ENCODE data around the gene EAF1. TPM values are rescaled to one million over a fixed set of nuclear protein-coding genes. Genes with fewer than 3 reads are reported as not detected.
A peak's percentile ranks its signal among the peaks of the same experiment; 100 is the strongest.
"Not testable (repeated sequence)": the region's sequence is repeated elsewhere in the genome, so short reads cannot be mapped to it uniquely, and the experiment has no call there.

EAF1 gene
- total and polyA plus RNA-seq, 2 experiments from 2014 or later, result 9.4 to 45.4 TPM

DNA sequence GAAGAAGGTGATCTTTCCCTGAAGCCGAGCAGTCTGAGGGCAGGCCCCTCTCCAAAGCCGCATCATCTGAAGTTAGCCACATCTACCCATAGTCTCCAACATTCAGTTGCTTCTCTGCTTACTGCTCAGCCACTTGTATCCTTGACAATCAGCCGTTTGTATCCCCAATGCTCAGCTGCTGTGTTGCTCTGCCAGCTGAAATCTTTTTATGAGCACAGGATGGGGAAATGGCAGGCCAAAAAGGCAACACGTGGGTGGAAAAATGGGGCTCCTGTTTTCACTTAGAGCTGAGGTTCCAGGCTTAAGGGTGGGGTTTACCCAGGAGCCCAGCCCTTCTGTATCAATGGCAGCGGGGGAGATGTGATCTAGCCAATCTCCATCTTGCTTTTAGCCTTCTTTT, 36.4 kb upstream of the EAF1 start:
- Histone ChIP-seq H3K9me2 (ENCODE audit: insufficient read depth) (no peaks in the 10 kb centered on the region), H3K36me3 (ENCODE audit: insufficient read depth) (no peaks in the 10 kb centered on the region), H3K27ac (ENCODE audit: low read depth) (no peak overlapping the region), H3K4me3 (no peak overlapping the region), H3K79me2 (replicated peaks; ENCODE audit: insufficient read depth) (no peaks in the 10 kb centered on the region), H3K4me1 (ENCODE audit: insufficient read depth) (no peaks in the 10 kb centered on the region), H2AFZ (no peak overlapping the region), H3F3A (replicated peaks; ENCODE audit: low read depth) (no peaks in the 10 kb centered on the region), H4K20me1 (replicated peaks; ENCODE audit: insufficient read depth) (no peaks in the 10 kb centered on the region), H3K27me3 (ENCODE audit: insufficient read depth) (no peaks in the 10 kb centered on the region), H3K4me2 (no peak overlapping the region)
- ATAC-seq, result no peak
- no peak overlapping the region for H3K27ac Mint-ChIP-seq
- no peak overlapping the region for H3K4me3 Mint-ChIP-seq
- no peak for DNase-seq (ENCODE audit: low spot score)
- no peaks in the 10 kb centered on the region for H3K4me1 Mint-ChIP-seq
- TF ChIP-seq ZNF331 (CRISPR knock-in tag; IDR thresholded peaks at IDR 0.05; ENCODE audit: low read depth) (no peak), STAT1 (IDR thresholded peaks at IDR 0.05; ENCODE audit: unreplicated experiment) (no peak), EZH2phosphoT487 (IDR thresholded peaks at IDR 0.05; ENCODE audit: unreplicated experiment) (no peak)
- H3K27me3 Mint-ChIP-seq (ENCODE audit: insufficient read depth, low read depth, poor library complexity), result no peaks in the 10 kb centered on the region
- H3K9me3 Mint-ChIP-seq, result peaks cover 35% of the 10 kb centered on the region
- peaks cover 4% of the 10 kb centered on the region; the same call in 2 of the 3 replicates for H3K36me3 Mint-ChIP-seq (ENCODE audit: low read depth)

DNA sequence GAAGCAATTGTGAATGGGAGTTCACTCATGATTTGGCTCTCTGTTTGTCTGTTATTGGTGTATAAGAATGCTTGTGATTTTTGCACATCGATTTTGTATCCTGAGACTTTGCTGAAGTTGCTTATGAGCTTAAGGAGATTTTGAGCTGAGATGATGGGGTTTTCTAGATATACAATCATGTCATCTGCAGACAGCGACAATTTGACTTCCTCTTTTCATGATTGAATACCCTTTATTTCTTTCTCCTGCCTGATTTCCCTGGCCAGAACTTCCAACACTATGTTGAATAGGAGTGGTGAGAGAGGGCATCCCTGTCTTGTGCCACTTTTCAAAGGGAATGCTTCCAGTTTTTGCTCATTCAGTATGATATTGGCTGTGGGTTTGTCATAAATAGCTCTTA, 34.1 kb upstream of the EAF1 start:
- H3K4me3 Mint-ChIP-seq; H3K27me3 Mint-ChIP-seq (ENCODE audit: insufficient read depth, low read depth, poor library complexity); H4K20me1 ChIP-seq (replicated peaks; ENCODE audit: insufficient read depth); H3K4me3 ChIP-seq; H3K4me1 Mint-ChIP-seq; H3K9me2 ChIP-seq (ENCODE audit: insufficient read depth); H3K4me2 ChIP-seq; H2AFZ ChIP-seq; H3K27me3 ChIP-seq (ENCODE audit: insufficient read depth); H3K27ac Mint-ChIP-seq; H3K27ac ChIP-seq (ENCODE audit: low read depth); H3K4me1 ChIP-seq (ENCODE audit: insufficient read depth); H3K79me2 ChIP-seq (replicated peaks; ENCODE audit: insufficient read depth); DNase-seq (ENCODE audit: low spot score); H3K36me3 ChIP-seq (ENCODE audit: insufficient read depth); ATAC-seq; H3F3A ChIP-seq (replicated peaks; ENCODE audit: low read depth): not testable (repeated sequence)
- Mint-ChIP-seq H3K36me3 (ENCODE audit: low read depth) (peaks cover 20% of the 10 kb centered on the region), H3K9me3 (peaks cover 41% of the 10 kb centered on the region)

DNA sequence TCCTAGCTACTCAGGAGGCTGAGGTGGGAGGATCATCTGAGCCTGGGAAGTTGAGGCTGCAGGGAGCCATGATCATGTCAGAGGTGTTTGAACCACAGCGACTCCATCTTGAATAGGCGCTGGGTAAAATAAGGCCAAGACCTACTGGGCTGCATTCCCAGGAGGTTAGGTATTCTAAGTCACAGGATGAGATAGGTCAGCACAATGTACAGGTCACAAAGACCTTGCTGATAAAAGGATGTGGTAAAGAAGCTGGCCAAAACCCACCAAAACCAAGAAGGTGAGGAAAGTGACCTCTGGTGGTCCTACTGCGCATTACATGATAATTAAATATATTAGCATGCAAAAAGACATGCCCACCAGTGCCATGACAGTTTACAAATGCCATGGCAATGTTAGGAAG, 28.7 kb upstream of the EAF1 start:
- H3K4me3 ChIP-seq; ATAC-seq; H3K27ac Mint-ChIP-seq; H4K20me1 ChIP-seq (replicated peaks; ENCODE audit: insufficient read depth); H3K27me3 Mint-ChIP-seq (ENCODE audit: insufficient read depth, low read depth, poor library complexity); H3K4me3 Mint-ChIP-seq; H3K79me2 ChIP-seq (replicated peaks; ENCODE audit: insufficient read depth); H3F3A ChIP-seq (replicated peaks; ENCODE audit: low read depth); H3K4me1 Mint-ChIP-seq; H3K9me2 ChIP-seq (ENCODE audit: insufficient read depth); H3K36me3 ChIP-seq (ENCODE audit: insufficient read depth); H3K4me1 ChIP-seq (ENCODE audit: insufficient read depth); H2AFZ ChIP-seq; H3K27me3 ChIP-seq (ENCODE audit: insufficient read depth); H3K27ac ChIP-seq (ENCODE audit: low read depth); H3K4me2 ChIP-seq: not testable (repeated sequence)
- TF ChIP-seq, protein P1, sequence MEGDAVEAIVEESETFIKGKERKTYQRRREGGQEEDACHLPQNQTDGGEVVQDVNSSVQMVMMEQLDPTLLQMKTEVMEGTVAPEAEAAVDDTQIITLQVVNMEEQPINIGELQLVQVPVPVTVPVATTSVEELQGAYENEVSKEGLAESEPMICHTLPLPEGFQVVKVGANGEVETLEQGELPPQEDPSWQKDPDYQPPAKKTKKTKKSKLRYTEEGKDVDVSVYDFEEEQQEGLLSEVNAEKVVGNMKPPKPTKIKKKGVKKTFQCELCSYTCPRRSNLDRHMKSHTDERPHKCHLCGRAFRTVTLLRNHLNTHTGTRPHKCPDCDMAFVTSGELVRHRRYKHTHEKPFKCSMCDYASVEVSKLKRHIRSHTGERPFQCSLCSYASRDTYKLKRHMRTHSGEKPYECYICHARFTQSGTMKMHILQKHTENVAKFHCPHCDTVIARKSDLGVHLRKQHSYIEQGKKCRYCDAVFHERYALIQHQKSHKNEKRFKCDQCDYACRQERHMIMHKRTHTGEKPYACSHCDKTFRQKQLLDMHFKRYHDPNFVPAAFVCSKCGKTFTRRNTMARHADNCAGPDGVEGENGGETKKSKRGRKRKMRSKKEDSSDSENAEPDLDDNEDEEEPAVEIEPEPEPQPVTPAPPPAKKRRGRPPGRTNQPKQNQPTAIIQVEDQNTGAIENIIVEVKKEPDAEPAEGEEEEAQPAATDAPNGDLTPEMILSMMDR (conservative IDR thresholded peaks at IDR 0.05; ENCODE audit: low read depth in 2 of 2), result peak; percentile 56 to 64
- H3K36me3 Mint-ChIP-seq (ENCODE audit: low read depth), result peaks cover 20% of the 10 kb centered on the region
- H3K9me3 Mint-ChIP-seq, result peaks cover 44% of the 10 kb centered on the region
- DNase-seq (ENCODE audit: low spot score), result peak; percentile 64

DNA sequence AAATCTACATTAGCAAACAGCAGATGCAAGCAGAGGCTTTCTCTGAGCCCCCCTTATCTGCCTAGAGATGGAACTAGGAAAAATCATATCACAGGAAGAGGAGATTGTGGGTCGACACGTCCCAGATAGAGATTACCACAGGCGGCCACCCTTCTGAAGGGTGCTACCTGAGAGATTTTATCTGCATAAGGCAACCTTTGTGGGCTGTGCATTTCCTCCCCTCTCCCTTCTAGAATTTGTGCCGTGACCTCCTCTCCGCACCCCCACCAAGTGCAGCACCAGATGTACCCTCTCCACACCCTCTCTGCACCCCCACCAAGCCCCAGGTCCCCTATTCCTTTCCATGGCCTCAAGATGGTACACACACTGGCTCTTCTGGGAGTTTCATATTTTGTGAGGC, 27.4 kb upstream of the EAF1 start:
- H4K20me1 ChIP-seq (replicated peaks; ENCODE audit: insufficient read depth), result no peaks in the 10 kb centered on the region
- no peak overlapping the region for H3K27ac Mint-ChIP-seq
- H3K36me3 Mint-ChIP-seq (ENCODE audit: low read depth), result peaks cover 20% of the 10 kb centered on the region
- H3K9me2 ChIP-seq (ENCODE audit: insufficient read depth), result no peaks in the 10 kb centered on the region
- H3K4me2 ChIP-seq, result no peak overlapping the region
- DNase-seq (ENCODE audit: low spot score), result no peak
- 0 out of 2 replicates have a peak, but pooled peaks cover 6% of the 10 kb centered on the region for H3K36me3 ChIP-seq (ENCODE audit: insufficient read depth)
- H3K4me1 ChIP-seq (ENCODE audit: insufficient read depth), result no peaks in the 10 kb centered on the region
- H3K4me3 Mint-ChIP-seq, result no peak overlapping the region
- H3F3A ChIP-seq (replicated peaks; ENCODE audit: low read depth), result no peaks in the 10 kb centered on the region
- ATAC-seq, result no peak
- H3K4me1 Mint-ChIP-seq, result no peaks in the 10 kb centered on the region
- H3K27me3 Mint-ChIP-seq (ENCODE audit: insufficient read depth, low read depth, poor library complexity), result peaks cover 7% of the 10 kb centered on the region
- no peak overlapping the region for H3K4me3 ChIP-seq
- H3K27me3 ChIP-seq (ENCODE audit: insufficient read depth), result no peaks in the 10 kb centered on the region
- no peak overlapping the region for H3K27ac ChIP-seq (ENCODE audit: low read depth)
- no peak overlapping the region for H2AFZ ChIP-seq
- no peaks in the 10 kb centered on the region for H3K79me2 ChIP-seq (replicated peaks; ENCODE audit: insufficient read depth)
- peaks cover 40% of the 10 kb centered on the region for H3K9me3 Mint-ChIP-seq
- TF ChIP-seq STAT1 (IDR thresholded peaks at IDR 0.05; ENCODE audit: unreplicated experiment), result no peak
- TF ChIP-seq, protein P2, sequence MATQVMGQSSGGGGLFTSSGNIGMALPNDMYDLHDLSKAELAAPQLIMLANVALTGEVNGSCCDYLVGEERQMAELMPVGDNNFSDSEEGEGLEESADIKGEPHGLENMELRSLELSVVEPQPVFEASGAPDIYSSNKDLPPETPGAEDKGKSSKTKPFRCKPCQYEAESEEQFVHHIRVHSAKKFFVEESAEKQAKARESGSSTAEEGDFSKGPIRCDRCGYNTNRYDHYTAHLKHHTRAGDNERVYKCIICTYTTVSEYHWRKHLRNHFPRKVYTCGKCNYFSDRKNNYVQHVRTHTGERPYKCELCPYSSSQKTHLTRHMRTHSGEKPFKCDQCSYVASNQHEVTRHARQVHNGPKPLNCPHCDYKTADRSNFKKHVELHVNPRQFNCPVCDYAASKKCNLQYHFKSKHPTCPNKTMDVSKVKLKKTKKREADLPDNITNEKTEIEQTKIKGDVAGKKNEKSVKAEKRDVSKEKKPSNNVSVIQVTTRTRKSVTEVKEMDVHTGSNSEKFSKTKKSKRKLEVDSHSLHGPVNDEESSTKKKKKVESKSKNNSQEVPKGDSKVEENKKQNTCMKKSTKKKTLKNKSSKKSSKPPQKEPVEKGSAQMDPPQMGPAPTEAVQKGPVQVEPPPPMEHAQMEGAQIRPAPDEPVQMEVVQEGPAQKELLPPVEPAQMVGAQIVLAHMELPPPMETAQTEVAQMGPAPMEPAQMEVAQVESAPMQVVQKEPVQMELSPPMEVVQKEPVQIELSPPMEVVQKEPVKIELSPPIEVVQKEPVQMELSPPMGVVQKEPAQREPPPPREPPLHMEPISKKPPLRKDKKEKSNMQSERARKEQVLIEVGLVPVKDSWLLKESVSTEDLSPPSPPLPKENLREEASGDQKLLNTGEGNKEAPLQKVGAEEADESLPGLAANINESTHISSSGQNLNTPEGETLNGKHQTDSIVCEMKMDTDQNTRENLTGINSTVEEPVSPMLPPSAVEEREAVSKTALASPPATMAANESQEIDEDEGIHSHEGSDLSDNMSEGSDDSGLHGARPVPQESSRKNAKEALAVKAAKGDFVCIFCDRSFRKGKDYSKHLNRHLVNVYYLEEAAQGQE (IDR thresholded peaks at IDR 0.05; ENCODE audit: unreplicated experiment), result no peak
